HG03103 (cell line): Measurements from ENCODE around the gene FKBP2.

Source experiments
- ATAC-seq: cut with Tn5 transposase; IDR thresholded peaks from one replicate; pipeline ENCODE4 v1.9.1; 2021; ENCODE audit warnings: low read depth; ENCODE audit not compliant: unreplicated experiment

FKBP2 gene

DNA sequence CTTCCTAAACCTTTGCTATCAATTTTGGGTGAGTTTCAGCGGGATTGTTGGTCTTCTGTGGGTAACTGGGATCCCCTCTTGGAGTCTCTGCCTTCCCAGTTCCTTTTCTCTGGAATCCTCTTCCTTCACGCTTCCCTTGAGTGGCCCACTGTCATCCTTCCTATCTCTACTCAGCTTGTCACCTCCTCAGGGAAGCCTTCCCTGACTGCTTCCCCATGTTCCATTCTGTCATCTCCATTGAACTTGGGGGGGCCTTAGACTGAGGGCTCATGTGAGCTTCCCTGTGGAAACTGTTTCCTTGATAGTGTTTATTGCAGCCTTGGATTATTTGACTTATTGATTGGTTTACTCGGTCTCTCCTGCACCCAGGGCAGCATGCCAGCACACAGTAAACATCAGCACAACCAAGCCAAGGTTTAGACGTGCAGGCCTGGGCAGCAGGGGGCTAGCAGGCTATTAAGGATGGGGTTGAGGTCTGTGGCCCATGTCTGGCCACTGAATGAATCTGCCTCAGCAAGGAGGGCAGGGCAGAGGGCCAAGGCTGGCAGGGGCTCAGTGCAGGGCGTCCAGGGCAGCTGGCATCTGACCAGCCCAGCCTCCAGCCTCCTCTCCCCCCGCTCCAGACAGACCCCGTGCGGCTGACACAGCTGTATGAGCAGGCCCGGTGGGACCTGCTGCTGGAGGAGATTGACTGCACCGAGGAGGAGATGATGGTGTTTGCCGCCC, 22.1 kb upstream of the FKBP2 start:
- ATAC-seq, result no peak

DNA sequence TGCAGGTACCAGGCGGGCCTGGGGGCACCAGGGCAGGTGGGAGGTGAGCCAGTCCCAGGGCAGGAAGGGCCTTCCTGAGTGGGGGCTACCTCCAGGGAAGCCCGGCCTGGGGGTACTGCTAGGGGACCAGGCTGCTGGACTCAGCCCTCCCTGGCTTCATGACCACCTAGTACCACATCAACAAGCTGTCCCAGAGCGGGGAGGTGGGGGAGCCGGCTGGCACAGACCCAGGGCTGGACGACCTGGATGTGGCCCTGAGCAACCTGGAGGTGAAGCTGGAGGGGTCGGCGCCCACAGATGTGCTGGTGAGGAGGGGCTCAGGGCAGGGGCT, 21.6 kb upstream of the FKBP2 start:
- ATAC-seq, result no peak

DNA sequence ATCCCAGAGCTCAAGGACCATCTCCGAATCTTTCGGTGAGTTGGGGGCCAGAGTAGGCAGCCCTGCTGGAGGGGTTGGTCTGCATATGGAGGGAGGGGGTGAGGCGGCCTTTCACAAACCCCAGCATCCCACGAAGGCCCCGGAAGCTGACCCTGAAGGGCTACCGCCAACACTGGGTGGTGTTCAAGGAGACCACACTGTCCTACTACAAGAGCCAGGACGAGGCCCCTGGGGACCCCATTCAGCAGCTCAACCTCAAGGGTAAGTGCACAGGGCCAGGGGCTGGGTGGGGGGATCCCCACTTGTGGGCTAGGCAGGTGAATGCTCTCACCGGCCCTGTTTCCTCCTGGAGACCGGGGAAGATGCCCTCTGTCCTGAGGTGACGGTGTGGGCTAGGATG, 21.1 kb upstream of the FKBP2 start:
- no peak for ATAC-seq

DNA sequence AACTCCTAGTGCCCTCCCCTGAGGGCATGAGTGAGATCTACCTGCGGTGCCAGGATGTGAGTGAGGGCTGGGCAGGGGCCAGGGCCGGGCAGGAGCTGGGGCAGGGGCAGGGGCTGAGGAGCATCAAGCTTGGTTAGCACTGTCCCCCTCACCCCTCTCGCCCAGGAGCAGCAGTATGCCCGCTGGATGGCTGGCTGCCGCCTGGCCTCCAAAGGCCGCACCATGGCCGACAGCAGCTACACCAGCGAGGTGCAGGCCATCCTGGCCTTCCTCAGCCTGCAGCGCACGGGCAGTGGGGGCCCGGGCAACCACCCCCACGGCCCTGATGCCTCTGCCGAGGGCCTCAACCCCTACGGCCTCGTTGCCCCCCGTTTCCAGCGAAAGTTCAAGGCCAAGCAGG, 20.6 kb upstream of the FKBP2 start:
- ATAC-seq, result no peak

DNA sequence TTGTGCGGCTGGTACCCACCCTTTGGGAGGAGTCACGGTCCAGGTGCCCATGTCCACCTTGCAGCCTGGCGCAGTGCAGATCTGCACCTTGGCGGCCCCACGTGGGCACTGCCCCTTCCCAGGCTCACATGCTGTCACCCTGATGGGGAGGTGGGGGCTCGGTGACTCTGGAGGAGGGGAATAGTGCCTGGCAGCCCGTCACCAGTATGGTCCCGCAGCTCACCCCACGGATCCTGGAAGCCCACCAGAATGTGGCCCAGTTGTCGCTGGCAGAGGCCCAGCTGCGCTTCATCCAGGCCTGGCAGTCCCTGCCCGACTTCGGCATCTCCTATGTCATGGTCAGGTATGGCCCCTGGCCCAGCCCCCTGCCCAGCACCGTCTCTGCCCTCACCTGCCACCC, 20.1 kb upstream of the FKBP2 start:
- no peak for ATAC-seq

DNA sequence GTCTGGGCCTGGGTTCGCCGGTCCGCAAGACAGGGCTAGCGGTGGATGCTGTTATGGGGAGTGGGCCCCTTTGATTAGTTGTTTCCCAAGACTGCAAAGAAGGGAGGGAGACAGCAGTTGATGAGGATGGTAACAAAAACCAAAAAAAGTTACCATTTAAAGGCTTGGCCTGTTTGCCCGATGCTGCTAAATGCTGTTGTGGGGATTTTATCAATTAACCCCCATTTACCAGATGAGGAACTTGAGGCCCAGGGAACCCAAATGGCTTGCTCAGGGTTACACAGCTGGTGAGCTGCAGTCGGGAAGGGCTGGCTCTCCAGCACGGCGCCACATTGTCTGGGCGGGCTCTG, 18.3 kb upstream of the FKBP2 start:
- no peak for ATAC-seq

DNA sequence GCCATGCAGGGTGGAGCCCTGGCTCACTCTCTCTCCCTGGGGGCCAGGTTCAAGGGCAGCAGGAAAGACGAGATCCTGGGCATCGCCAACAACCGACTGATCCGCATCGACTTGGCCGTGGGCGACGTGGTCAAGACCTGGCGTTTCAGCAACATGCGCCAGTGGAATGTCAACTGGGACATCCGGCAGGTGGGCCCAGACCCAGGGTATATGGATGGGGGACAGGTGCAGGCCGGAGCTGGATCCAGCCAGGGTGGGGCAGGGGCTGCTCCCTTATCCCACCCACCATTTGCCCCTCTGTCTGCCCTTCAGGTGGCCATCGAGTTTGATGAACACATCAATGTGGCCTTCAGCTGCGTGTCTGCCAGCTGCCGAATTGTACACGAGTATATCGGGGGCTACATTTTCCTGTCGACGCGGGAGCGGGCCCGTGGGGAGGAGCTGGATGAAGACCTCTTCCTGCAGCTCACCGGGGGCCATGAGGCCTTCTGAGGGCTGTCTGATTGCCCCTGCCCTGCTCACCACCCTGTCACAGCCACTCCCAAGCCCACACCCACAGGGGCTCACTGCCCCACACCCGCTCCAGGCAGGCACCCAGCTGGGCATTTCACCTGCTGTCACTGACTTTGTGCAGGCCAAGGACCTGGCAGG, 17.8 kb upstream of the FKBP2 start:
- no peak for ATAC-seq

DNA sequence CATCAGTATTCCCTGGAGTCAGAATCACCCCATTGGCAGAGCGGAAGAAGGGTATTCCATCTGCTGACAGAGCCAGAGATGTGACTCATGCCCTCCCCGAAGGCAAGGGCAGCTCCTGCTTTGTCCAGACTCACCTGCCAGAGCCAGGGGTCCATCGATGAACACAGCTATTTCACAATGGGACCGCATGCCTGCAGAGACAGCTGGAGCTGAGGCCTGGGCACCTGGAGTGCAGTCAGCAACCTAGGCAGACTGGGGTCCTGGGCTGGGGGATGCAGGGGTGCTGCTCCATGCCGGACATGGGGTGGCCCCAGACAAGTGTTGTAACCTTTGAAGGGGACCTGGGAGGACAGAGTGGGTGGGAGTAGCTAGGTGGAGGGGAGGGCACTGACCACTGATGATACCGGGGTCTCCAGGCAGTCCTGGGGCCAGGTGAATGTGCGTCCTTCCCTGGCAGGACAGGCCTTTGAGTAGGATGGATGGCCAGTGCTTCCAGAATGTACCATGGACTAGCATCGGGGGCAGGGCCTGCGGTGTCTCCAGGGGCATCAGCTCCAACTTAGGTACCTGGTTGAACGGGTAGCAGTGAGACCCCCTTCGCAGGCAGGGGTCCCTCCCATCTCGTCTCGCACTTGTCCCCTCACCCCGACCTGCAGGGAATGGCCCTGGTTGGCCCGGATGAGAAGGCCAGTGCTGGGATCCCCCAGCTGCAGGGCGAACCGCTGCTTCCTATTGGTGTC, 16.6 kb upstream of the FKBP2 start:
- ATAC-seq, result no peak

DNA sequence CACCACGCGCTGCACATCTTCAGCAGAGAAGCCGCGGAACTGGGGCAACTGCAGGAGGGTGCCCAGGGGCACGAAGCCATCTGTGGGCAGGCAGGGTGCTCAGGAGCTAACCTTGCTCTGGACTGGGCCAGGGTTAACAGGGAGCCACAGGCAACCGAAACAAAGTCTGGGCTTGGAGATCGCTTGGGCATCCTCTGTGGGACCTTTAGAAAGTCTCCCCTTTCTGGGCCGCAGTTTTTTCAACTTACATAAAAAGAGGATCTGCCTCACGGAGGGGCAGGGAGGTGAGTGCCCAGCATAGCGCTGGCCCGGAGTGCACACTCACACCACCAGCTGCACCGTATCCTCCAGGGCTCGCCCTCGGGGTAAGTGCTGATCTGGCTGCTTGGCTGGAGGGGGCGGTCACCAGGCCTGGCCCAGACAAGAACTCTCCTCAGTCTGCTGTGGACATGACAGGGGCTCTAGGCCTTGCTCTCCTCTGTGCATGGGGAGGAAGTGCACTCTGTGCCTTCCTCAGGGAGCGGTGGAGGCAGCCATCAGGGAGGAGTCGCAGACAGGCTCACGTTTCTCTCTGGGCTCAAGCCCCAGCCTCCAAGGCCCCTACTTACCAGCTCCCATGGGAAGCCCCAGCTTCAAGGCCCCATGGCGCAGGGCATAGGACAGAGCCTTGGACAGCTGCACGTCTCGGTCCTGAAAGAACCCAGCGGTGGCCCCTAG, 15.8 kb upstream of the FKBP2 start:
- no peak for ATAC-seq

DNA sequence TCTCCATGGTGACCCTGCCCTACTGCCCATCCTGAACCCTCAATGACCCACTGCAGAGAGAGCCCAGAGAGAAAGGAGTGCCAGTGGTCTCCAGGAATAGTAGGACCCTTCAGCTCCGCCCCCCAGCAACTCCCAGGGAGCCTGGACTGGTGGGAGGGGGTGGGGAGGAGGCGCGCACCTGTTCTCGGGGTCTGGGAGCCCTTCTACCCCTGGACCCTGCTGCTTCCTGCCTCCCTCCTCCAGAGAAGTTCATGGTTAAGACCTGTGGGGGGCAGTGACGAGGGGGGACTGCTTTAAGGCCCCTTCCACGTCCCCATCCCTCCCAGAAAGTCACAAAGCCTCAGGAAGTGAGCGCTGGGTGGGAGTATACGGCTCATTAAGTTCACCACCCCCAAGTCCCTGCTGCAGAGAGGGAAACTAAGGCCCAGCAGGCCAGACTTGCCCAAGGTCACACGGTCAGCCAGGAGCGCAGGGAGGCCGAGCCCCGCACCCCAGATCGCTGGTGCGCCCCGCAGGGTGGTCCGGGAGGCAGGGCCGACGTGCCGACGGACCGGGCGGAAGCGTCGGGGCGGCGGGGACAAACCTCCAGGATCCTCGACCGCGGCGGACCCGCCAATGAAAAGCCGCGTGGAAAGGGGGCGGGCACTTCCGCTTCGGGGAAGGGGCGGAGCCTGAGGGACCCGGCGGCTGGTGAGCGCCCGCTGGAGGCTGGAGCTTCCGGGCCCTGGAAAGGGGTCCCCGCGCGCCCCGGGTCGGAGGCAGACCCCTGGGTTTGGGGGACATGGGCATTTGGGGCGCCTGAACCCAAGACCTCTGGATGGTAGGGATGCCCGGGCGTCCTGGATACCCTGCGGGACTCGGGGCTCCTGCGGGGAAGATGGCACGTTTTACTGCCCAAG, 15.0 kb upstream of the FKBP2 start, which contains the start of the genes NUDT22 and TRPT1:
NUDT22 (plus strand) TSS at position 667 of the 899 bp plus-strand sequence. CDS start 379 bp downstream, outside the sequence.
TRPT1 (minus strand) TSS at position 579 of the 899 bp plus-strand sequence; CDS start at position 253, 326 bp downstream.
- ATAC-seq, result peak; percentile 41

DNA sequence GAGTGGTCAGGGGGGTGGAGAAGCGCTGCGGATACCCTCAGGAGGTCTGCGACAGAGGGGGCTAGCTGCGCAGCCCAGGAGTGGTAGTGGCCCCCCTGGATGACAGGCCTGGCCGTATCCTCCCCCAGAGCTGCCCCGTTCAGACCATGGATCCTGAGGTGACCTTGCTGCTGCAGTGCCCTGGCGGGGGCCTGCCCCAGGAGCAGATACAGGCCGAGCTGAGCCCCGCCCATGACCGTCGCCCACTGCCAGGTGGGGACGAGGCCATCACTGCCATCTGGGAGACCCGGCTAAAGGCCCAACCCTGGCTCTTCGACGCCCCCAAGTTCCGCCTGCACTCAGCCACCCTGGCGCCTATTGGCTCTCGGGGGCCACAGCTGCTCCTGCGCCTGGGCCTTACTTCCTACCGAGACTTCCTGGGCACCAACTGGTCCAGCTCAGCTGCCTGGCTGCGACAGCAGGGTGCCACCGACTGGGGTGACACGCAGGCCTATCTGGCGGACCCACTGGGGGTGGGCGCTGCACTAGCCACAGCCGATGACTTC, 14.3 kb upstream of the FKBP2 start:
- no peak for ATAC-seq

DNA sequence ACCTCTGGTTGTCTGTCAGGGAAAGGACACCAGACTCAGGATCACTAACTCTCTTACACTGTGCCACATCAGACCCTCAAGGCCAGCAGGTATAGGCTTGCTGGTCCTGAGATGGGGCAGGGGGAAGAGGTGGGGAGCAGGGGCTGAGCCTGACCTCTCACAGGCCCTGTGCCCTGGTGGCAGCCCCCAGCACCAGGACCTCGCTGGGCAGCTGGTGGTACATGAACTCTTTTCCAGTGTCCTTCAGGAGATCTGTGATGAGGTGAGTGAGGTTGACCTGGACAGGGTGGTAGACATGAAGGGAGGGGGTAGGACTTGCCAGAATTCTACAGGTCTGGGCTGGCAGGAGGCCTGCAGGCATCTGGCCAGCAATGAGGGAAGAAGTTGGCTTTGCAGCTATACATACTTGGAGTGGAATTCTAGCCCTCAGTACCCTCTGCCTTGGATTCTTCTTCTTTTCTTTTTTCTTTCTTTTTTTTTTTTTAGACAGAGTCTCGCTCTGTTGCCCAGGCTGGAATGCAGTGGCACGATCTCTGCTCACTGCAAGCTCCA, 13.4 kb upstream of the FKBP2 start:
- ATAC-seq, result no peak

DNA sequence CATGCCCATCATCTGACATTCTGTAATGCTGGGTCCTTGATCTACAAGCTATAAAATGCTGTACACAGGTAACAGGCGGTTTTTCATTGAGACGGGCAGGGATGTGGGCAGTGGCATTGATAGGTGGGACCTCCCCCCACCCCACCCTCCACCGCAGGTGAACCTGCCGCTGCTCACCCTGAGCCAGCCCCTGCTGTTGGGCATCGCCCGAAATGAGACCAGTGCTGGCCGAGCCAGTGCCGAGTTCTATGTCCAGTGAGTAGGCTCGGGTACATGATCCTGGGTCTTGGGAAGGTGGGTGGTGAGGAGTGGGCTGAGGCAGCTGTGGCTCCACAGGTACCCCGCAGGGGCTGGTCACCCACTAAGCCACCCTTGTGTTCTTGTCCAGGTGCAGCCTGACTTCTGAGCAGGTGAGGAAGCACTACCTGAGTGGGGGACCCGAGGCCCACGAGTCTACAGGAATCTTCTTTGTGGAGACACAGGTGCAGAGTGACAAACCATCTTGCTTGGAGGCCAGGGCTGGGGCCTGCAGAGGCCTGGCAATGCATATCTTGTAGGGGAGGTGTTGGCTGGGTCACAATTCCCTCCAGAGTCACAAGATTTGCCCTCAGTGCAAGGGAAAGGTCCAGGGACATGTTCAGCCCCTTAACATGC, 11.7 kb upstream of the FKBP2 start:
- ATAC-seq, result no peak

DNA sequence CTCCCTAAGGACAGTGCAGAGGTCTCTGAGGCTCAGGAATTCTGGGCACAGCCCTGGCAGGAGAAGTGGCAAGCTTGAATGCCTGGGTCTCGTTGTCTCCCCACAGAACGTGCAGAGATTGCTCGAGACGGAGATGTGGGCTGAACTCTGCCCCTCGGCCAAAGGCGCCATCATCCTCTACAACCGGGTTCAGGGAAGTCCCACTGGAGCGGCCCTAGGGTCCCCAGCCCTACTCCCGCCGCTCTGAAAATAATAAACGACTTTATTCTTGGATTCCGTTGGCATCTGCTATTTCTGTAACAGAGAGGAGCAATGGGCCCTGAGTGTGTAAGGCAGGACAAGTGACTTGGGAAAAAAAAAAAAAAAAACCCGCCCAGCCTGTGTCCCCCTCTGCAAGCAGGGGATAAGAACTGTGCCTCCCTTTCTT, 11.1 kb upstream of the FKBP2 start:
- ATAC-seq, result no peak

DNA sequence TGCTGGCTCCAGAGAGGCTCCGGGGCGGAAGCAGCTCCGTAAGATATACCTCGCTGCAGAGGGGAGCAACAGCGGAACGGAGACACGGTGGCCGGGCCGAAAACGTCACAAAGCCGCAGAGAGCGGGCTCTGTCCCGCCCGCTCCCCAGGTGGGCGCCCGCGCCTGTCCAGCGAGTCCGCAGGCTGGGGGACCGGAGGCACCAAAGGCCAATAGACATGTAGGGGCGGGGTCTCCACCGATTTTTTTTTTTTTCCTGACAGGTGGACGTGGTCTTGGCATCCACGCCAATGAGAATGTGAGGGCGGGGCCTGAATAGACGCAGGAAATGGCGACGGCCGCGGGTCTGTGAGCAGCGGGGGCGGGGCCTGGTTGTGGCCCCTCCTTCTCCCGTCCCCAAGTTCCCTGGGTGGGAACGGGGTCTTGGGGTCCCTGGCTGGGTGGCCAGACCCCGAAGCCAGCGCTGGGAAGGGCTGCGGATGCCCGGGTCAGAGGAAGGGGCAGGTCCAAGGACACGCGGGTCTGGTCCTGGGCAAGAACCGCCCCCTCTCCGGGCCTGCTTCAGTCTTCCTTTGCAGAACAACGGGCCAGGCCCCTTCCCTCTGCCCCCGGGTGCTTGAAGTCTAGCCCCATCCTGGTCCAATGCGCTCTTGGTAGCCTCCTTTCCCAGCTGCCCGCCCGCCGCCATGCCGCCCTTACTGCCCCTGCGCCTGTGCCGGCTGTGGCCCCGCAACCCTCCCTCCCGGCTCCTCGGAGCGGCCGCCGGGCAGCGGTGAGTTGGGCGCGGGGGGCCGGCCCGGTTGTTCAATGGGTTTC, 10.5 kb upstream of the FKBP2 start, which contains the start of gene DNAJC4:
DNAJC4 (plus strand) TSS at position 378 of the 814 bp plus-strand sequence; CDS start at position 685, 307 bp downstream.
- no peak for ATAC-seq

DNA sequence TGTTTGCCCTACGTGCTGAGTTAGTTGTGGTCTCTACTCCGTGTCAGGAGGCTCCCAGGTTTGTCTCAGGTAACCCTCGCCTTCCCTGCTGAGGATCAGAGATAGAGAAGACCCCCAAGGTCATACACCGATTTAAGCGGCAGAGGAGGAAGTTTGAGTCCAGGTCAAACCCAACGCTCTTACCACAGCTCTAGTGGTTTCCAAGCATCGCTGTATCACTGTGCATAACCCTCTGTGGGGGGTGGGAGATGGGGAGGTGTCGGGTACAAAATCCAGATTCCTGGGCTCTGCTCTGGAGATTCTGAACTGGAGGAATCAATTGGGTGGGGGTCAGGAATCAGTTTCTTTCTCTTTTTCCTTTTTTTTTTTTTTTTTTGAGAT, 9.9 kb upstream of the FKBP2 start:
- no peak for ATAC-seq

DNA sequence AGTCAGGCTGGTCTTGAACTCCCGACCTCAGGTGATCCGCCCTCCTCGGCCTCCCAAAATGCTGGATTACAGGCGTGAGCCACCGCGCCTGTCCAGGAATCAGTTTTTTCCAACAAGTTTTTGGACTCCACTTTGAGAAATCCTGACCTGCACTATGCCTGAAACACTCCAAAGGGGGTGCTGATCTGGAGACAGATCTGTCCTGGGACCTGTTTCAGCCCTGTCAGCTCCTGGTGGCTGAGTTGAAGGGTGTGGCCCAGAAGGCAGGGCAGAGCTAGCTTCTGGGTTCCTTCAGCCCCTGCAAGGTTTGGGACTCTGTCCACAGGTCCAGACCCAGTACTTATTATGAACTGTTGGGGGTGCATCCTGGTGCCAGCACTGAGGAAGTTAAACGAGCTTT, 9.3 kb upstream of the FKBP2 start:
- ATAC-seq, result no peak
